Activated CD4-positive, CD25-positive, alpha-beta regulatory T cell treated with anti-CD3 and anti-CD28 coated beads, Interleukin-2, amount 50 U/mL, for 24 hours (primary cell): ENCODE measurements around the gene R3HCC1L.
A peak's percentile ranks its signal among the peaks of the same experiment; 100 is the strongest.

Source experiments
- ATAC-seq, 2 donors: fragments of 150-1000 bp; cut with Tn5 transposase; one replicate each; pipeline ENCODE4 v1.10.0; 2021; ENCODE audit warnings: mild to moderate bottlenecking in 1 of 2, moderate library complexity in 1 of 2

Gene R3HCC1L

DNA sequence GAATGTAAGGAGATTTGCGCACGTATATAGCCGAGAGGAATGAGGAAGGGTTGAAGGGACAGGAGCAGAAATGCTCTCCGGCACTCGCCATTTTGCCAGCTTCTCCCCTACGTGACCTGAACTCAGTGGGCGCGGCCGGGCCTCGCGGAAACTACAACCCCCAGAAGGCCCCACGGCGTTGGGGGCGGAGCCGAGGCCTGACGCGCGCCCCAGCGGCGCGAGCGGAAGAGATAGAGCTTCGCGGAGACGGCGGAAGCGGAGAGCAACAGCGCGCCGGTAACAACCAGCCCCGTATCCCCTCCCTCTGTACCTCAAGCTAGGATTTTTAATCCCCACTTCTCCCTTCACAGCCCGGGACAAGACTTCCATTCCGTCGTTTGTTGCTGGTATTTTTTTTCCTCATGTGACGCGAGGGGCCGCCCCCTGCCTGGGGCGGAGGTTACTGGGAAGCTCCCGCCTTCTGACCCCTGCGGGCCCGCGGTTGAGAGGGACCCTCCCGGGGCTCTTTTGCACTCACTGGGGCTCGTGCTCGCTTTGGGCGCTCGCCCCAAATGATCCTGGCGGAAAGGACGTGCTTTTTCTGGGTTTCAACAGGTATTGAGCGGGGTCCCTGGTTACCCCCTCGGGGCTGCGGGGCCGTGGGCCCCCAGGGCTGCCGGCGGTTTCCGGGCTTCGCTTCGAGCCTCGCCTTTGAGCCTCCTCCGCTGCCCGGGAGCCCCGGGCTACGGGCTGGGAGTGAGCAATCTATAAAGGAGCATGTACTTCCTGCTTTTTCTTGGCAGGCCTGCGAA lies at the start of gene R3HCC1L:
TSS of gene R3HCC1L (plus strand) at position 227 of the 791 bp plus-strand sequence. CDS start 73,458 bp downstream, outside the sequence.
- ATAC-seq = peak; percentile 94 to 97

DNA sequence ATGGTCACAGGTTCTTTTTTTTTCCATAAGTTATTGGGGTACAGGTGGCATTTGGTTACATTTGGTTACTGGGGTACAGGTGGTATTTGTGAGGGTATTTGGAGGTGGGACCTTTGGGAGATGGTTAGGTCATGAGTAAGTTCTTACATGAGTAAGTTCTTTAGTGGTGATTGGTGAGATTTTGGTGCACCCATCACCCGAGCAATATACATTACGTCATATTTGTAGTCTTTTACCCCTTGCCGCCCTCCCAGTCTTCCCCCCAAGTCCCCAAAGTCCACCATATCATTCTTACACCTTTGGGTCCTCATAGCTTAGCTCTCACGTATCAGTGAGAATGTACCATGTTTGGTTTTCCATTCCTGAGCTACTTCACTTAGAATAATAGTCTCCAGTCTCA lies 49.2 kb upstream of the R3HCC1L start:
- no peak for ATAC-seq

DNA sequence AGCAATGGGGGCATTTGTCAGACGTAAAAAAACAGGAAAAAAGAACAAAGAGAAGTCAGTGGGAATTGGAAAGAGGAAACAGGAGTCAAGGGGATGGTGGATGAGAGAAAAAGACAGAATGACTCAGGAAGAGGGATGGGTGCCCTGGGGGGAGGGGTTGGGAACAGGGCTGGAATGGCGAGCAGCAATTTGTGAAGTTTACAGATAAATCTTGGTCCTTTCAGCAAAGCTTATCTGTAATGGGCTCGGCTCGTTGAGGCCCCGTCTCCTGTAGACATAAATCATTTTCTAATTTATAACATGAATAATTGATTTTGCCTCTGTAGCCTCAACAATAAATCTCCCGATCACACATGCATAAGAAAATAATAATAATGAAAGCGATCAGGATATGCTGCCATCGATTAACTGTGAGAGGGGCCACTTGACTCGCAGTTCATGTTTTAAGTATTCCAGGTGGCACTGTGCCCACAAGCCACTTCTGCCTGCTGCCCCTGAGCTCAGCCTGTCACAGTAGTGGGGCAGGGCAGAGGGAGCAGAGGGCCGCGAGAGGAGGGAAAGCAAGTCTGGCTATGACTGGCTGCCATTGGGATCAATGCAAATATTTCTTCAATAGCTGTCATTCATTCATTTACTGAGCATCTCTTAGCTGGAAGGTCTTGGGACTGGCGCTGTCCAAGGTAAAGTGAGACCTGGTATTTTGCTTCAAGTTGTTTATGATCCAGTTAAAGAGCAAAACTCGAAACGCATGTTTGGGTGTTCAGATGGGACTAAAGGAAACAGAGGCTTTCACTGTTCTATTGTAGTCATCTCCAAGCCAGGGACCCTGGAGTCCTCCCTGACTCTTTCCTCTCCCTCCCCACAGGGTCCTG lies 47.4 kb upstream of the R3HCC1L start:
- ATAC-seq = no peak

DNA sequence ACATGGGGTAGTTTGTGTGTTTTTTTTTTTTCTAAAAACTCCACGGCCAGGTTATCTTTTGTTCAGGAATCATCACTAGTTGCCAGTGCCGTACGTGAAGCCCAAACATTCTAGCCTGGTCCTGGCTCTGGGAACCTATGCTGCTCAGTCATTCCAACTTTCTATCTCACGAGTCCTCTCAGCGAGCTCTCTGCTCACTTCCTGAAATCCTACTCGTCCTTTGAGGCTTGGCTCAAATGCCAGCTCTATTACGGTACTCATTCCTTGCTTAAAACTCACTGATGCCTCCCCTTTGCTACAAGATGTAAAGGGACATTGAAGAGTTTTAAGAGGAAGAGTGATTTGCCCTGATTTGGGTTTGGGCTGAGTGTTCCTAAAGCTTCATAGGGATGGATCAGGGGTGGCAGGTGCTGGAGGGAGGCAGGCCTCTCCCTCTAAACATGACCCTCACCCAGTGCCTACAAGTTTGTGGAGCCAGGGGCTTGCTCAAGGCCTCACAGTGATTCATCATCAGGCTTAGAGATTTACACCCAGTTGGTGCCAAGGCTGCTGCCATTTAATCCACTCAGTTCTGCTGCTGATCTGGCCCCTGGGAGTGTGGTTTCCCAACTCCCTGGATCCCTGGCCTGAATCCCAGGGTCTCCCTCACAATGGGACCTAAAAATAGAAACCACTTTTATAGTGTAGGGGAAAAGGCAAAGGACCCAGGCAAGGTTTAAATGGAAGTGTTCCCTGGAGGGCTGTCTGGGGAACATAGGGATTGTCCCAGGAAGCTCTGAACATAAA lies 46.1 kb upstream of the R3HCC1L start:
- ATAC-seq = no peak

DNA sequence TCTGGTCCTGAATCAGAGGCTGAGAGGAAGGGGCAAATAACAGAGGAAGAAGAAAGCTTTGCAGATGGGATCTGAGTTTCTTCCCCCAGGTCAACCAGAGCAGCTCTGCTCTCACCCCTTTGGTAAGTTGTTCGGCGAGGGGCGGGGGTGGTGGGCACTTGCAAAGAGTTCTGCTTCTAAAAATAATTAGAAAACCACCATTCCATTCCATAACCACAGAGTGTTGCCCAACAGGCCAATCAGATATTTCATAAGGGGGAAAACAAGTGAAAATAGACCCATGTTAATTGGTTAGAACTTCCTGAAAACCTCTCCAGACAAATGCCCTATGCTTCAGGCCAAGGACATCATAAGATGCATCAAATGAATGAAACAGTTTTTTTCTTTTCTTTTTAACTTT lies 43.6 kb upstream of the R3HCC1L start:
- ATAC-seq = no peak

DNA sequence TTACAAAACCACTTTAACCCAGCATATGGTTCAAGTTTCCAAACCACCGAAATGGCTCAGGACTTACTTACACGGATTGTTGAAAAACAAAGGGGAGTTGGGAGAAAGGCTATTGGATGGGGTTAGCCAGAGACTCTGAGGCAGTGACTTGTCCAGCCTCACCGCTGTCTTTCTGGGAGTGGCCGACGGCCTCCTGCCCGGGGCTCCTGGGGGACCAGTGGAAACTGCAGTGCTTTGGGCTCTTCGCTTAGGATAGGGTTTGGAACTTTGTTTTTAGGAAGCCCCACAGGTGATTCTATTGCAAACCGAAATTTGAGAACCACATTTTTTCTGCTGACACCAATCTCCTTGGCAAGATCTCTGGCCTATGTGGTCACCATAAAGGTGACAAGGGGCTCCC lies 38.1 kb upstream of the R3HCC1L start:
- no peak for ATAC-seq

DNA sequence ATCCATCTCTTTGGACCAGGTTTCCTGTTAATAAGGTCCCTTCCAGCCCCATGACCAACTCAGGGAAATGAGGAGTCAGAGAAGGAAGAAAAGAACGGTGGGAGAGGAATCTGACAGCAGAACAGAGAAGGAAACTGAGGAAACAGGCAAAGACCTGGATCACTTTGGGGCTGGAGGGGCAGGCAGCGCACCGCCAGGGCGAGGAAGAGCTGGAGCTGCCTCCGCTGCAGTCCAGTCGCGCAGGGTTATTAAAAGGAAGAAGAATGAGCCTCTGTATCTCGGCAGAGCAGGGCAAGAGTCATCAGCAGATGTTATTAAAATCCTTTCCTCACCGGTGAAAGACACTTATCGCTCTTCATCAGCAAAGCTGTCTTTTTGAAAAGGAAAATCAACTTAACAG lies 37.7 kb upstream of the R3HCC1L start:
- no peak for ATAC-seq

DNA sequence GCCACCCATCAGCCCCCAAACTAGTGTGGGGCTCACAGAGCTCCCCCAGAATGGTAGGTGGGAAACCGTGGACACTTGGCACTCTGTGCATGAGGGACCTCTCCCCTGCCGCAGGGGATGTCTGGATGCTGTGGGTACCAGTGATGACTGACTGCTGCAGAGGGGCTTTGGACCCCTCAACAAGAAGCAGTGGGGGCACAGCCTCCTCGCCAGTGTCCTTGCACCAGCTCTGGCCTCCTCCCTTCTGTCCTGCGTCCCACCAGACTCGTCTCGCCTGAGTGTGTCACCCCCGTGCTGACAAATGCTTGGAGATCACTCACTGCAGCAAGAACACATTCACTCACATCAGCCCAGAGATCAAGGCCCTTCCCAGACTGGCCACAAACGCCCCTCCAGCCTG lies 37.3 kb upstream of the R3HCC1L start:
- ATAC-seq = no peak

DNA sequence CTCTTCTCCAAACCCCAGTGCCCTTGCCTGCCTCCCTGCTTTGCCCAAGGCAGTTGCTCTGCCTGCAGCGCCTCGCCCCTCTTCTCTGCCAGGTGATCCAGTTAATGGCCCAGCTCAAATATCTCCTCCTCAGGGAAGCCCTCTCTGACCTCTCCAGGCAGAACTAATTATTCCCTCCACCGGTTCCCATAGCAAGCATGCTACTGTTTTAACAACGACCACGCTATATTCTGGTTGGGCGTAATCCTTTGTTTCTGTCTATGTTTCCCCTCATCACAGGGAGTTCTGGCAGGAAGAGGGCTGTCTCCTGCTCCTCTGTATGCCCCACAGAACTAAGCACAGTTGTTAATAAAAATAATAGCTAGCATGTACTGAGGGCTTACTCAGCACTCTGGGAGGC lies 36.8 kb upstream of the R3HCC1L start:
- no peak for ATAC-seq

DNA sequence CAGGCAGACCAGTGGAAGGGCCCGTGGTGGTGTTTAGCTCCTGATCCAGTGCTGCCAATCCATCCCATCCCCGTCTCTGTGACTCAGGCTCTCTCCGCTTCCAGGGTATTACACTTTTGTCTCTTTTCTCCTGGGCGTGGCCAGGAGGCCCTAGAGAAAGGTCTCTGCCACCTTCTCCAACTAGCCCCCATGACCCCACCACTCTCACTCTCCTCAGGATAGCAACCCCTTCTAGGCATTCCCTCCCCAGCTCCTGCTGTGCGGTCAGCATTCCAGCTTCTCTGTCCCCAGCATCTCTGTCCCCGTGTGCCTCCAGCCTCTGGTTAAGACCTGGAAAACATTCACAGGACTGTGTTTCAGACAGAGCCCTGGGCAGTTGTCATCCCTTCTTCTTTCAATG lies 36.2 kb upstream of the R3HCC1L start:
- ATAC-seq = no peak

DNA sequence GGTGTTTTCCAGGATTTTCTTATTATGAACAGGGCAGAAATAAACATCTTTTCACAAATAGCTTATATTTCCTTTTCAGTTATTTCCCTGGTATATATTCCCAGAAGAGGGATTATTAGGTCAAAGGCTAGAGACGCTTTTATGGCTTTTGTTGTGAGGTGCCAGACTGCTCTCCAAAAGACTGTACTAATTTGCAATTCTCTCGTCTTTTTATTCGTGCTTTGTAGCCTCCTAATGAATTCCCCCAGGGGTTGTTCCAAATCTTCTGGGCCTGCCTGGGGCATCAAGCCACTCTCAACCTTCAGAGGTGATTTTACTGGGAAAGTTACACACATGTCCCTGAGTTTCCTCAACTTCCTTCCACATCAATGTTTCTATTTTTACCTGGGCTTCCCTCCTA lies 34.0 kb upstream of the R3HCC1L start:
- no peak for ATAC-seq

DNA sequence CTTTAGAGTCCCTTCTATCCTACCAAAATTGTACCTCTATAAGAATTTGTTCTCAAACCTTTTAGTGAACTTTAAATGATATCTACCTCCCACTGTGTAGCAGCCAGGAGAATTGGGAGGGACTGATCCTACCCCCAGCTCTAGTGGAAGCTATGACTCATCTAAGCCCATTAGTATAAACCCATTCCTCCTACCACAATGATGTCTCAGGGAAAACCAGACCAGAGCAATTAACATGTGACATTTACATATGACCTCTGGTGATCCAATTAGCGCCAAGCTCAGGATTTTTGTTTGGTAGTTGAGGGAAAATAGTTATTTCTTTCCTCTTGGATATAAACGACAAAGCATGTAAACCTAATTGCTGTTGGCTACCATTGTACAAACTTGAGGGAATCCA lies 33.1 kb upstream of the R3HCC1L start:
- no peak for ATAC-seq

DNA sequence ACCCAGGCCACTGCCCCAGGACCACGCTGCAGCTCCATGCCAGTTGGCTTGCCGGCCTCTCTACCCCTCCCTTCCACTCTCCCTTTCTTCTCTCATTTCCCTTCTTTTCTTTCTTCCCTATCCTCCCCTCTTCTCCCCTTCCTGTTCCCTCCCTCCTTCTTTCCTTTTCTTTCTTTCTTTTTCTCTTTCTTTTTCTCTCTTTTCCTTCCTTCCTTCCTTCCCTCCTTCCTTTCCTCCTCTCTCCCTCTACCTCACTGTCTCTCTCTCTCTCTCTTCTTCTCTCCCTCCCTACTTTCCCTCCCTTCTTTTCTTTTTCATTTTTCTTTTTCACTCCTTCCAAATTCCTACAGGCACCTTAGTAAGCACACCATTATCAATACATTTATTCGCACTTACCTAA lies 30.3 kb upstream of the R3HCC1L start:
- ATAC-seq = no peak

DNA sequence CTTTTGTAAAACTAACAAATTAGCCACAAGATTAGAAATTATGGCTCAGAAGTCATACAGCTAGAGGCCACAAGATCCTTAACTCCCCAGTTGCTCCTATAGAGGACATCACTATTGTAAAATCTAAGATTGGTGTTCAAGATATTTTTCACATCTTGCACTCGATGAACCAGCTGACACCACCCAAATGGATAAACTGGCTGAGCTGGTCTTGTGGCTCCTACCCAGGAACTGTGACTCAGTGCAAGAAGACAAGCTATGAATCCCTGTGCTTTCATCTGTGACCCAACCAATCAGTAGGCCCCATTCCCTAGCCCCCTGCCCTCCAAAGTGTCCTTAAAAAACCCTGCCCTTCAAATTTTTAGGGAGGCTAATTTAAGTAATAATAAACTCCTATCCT lies 27.9 kb upstream of the R3HCC1L start:
- no peak for ATAC-seq

DNA sequence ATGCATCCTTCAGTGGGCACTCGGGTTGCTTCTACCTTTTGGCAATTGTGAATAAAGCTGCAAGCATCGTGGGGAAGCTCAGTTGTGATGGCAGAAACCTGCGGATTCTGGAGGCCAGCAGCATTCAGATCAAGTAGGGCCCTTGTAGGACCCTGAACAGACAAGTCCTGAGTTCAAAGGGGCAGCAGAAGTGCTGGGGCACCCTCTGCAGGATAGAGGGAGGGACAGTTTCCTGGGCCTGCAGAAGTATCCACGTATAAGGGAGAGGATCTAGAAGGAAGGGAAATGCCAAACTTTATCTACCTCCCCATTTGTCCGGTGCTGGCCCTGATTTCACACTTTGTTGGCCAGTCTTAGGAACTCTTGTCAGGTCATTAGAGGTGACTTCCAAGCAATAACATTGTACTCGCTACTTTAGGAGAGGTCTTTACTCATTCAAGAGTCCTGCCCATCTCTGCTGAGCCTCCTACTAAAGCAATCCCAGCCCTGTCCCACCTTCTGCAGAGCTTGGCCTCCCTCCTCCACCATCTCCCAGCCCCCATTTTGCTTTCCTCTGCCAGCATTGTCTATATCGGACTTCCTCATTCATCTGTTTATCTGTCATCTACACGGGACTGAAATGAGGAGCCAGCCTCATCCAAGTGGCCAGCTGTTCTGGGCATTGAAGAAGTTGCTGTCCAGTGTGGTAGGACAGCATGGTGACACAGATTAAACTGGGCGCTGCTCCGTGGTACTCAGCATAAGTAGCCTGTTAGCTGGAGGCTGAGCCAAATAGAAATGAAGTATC lies 26.6 kb upstream of the R3HCC1L start:
- ATAC-seq = no peak

DNA sequence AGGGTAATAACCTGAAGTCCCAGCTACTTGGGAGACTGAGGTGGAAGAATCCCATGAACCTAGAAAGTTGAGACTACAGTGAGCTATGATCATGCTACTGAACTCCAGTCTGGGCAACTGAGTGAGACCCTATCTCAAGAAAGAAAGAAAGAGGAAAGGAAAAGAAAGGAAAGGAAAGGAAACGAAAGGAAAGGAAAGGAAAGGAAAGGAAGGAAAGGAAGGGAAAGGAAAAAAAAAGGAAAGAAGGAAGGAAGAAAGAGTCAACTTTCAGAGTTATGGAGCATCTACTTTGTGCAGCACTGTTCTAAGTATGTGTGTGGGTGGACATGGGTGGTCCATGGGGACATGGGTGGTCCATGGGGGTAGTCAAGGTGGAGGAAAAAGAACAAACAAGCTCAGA lies 24.1 kb upstream of the R3HCC1L start:
- ATAC-seq = no peak

DNA sequence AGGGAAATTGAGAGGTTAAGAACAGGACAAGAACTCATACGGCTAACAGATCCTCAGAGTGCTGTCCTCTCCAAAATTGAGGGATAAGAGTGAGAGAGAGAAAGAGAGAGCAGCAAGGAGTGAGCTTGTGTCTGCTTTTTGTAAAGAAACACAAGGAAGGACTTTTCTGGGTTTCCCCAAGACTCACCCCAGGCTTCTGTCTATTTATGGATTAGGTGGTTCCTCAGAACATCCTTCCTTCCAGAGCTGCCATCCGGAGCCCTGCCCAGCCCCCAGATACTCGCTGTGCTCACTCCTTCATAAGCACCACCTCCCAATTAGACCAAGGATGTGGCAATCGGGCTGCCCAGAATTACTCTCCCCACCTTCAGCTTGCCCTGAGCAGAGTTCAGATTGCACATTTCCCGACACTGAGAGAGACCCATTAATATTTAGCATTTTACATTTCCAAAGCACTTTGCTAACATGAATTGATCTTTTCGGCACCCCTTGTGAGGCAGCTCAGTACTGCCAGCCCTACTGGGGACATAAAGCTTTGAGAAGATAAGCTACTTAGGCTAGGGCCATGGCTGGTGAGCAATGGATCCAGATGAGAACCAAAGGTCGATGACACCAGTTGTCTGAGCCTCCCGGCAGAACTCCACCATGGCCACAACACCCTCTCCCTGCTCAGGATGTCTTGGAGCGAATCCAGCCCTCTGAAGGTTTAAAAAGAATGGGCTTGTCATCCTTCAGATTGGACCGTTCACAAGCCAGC lies 19.2 kb upstream of the R3HCC1L start:
- ATAC-seq = no peak

DNA sequence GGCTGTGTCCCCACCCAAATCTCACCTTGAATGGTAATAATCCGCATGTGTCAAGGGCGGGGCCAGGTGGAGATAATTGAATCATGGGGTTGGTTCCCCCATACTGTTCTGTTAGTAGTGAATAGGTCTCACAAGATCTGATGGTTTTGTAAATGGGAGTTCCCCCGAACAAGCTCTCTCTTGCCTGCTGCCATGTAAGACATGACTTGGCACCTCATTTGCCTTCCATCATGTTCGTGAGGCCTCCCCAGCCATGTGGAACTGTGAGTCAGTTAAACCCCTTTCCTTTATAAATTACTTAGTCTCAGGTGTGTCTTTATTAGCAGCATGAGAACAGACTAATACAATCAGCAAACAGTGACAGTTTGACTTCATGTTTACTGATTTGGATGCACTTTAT lies 14.6 kb upstream of the R3HCC1L start:
- ATAC-seq = no peak

DNA sequence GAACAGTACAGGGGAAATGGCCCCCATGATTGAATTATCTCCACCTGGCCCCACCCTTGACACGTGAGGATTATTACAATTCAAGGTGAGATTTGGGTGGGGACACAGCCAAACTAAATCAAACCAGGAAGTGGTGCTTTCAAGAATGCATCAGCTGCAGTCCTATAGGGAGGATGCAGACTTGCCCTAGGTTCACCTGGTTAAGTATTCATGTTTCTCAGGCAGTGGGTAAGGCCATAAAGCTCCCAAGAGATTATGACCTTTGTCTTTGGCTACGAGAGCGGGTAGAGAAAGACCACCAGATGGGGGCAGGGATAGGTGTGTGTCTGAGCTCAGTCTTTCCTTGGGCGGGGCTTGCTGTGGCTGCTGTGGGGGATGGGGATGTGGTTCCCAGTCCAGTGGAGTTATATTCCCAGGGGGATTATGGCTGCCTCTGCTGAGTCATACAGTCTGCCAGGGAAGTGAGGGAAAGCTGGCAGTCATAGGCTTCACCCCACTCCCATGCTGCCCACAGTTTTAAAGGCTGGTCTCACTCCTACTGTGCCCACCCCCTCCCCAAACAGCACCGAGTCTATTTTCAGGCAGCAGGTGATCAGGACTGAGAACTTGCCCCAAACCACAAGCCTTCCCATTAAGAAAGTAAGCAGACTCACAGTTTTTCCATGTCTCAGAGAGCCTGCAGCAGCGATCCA lies 8.4 kb upstream of the R3HCC1L start:
- ATAC-seq = no peak

DNA sequence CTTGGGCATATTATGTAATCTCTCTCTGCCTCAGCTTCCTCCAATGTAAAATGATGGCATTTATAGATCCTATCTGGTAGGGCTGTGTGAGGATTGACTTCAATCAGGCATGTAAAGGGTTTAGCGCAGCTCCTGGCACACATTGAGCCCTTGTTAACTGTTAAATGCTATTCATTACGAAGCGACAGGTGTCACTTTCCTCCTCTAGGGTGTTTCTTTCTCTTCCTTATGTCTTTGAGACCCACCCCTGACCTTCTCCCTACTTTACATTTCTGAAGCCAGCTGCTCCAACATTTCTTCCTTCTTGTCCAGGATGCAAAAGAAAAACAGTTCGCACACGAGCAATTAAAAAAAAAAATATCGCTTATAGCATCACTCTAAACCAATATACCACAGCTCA lies 5.7 kb upstream of the R3HCC1L start:
- no peak for ATAC-seq

DNA sequence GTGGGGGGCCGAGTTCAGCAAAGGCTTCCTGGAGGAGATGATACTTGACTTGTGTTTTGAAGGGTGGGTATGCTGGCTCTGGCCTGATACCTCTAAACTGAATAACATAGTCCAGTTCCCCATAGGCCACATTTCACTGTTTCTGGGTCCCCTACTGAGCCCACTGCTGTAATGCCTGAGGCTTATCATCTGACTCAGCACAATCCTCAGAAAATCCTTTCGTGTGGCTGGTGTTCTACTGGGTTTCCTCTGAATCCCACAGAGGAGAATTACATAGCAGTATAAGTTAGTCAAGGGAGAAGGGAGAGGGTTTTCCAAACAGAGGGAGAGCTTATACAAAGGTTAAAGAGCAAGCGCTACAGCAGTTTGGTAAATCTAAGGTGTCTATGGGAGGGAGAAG lies 2.8 kb upstream of the R3HCC1L start:
- no peak for ATAC-seq
